Suprapubic skin (tissue), 3 donors: ENCODE results near the gene COPS4.

Source experiments
- POLR2A ChIP-seq, 2 donors: fragments of 450-650 bp; IDR thresholded peaks; one replicate each; pipeline ENCODE4 v1.6.1; 2017; ENCODE audit warnings: antibody characterized with exemption in 2 of 2, mild to moderate bottlenecking in 2 of 2, moderate library complexity in 2 of 2
- TF ChIP-seq, protein P1 (sequence below), 2 donors: fragments of 200-600 bp in 1 of 2; fragments of 450-650 bp in 1 of 2; sonication (generic) in 1 of 2; IDR thresholded peaks; one replicate each; pipeline ENCODE4 v1.5.1; 2016 to 2019; ENCODE audit warnings: antibody characterized with exemption in 2 of 2, mild to moderate bottlenecking in 1 of 2, moderate library complexity in 1 of 2

DNA sequence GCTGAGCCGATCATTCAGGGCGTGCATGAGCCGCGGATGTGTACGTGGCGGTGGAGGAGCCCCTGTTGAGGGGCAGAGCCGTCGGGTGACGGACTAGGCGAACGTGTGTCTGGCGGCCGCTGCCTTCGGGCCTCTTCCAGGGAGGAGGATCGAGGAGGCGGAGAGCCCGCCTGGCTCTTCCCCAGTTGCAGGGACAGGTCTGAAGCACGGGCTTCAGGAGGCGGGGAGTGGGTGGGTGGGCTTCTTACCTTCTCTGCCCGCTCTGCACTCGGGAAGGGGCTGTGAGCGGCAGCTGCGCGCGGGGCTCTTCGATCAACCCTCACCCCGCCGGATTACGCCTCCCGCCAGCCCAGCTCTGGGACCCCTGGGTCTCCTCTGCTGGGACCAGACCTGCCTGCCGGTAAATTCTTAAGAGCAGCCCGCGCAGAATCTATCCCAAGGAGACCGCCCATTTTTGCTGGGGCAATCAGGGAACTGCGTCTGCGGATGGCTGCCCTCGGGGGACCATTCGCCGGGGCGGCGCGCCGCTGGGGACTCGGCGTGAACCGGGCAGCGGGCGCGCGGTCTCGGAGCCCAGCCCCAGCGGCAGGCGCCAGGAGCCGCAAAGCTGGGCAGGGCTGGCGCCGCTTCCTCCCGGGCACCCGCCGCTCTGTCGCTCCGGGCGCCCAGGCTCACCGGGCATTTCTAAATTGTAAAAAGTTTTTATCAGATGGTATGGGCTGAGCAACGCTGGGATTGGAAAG, 74.7 kb downstream of the COPS4 start:
- no peak for TF ChIP-seq POLR2A (IDR thresholded peaks at IDR 0.05)
- TF ChIP-seq, protein P1, sequence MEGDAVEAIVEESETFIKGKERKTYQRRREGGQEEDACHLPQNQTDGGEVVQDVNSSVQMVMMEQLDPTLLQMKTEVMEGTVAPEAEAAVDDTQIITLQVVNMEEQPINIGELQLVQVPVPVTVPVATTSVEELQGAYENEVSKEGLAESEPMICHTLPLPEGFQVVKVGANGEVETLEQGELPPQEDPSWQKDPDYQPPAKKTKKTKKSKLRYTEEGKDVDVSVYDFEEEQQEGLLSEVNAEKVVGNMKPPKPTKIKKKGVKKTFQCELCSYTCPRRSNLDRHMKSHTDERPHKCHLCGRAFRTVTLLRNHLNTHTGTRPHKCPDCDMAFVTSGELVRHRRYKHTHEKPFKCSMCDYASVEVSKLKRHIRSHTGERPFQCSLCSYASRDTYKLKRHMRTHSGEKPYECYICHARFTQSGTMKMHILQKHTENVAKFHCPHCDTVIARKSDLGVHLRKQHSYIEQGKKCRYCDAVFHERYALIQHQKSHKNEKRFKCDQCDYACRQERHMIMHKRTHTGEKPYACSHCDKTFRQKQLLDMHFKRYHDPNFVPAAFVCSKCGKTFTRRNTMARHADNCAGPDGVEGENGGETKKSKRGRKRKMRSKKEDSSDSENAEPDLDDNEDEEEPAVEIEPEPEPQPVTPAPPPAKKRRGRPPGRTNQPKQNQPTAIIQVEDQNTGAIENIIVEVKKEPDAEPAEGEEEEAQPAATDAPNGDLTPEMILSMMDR (IDR thresholded peaks at IDR 0.05): no peak
